Measurements from ENCODE around the gene MRPL20. TPM values are rescaled to one million over a fixed set of nuclear protein-coding genes. Genes with fewer than 3 reads are reported as not detected.

The MRPL20 gene
- total RNA-seq, 1 donor from 2014 or later = 98.6 TPM

- H3K27me3 Mint-ChIP-seq (ENCODE audit: unreplicated experiment) = peaks cover 12% of the 10 kb centered on the region
- H3K4me1 Mint-ChIP-seq (ENCODE audit: low read depth, unreplicated experiment) = peaks cover 8% of the 10 kb centered on the region
- no peak for DNase-seq
- no peak for TF ChIP-seq CTCF (IDR thresholded peaks at IDR 0.05; ENCODE audit: partially characterized antibody, unreplicated experiment)
- no peak overlapping the region for H3K4me3 Mint-ChIP-seq (ENCODE audit: unreplicated experiment)
- peaks cover 4% of the 10 kb centered on the region for H3K9me3 Mint-ChIP-seq (ENCODE audit: unreplicated experiment)
- no peak overlapping the region for H3K27ac Mint-ChIP-seq (ENCODE audit: unreplicated experiment)
- H3K36me3 Mint-ChIP-seq (ENCODE audit: unreplicated experiment) = no peaks in the 10 kb centered on the region
Observed at GRCh38 chr1:1437904-1438376, 30.8 kb upstream of the MRPL20 start.

GRCh38 chr1:1437033-1437903 is 30.2 kb upstream of the MRPL20 start:
- Mint-ChIP-seq H3K27me3 (ENCODE audit: unreplicated experiment) (peaks cover 10% of the 10 kb centered on the region), H3K4me3 (ENCODE audit: unreplicated experiment) (no peak overlapping the region), H3K27ac (ENCODE audit: unreplicated experiment) (no peak overlapping the region), H3K4me1 (ENCODE audit: low read depth, unreplicated experiment) (peaks cover 11% of the 10 kb centered on the region), H3K9me3 (ENCODE audit: unreplicated experiment) (peaks cover 5% of the 10 kb centered on the region), H3K36me3 (ENCODE audit: unreplicated experiment) (no peaks in the 10 kb centered on the region)
- no peak for TF ChIP-seq CTCF (IDR thresholded peaks at IDR 0.05; ENCODE audit: partially characterized antibody, unreplicated experiment)
- DNase-seq = no peak

GRCh38 chr1:1436630-1437032 is 29.5 kb upstream of the MRPL20 start:
- Mint-ChIP-seq H3K36me3 (ENCODE audit: unreplicated experiment) (no peaks in the 10 kb centered on the region), H3K4me3 (ENCODE audit: unreplicated experiment) (peak overlapping the region; percentile 90), H3K4me1 (ENCODE audit: low read depth, unreplicated experiment) (peaks cover 11% of the 10 kb centered on the region), H3K27ac (ENCODE audit: unreplicated experiment) (no peak overlapping the region), H3K27me3 (ENCODE audit: unreplicated experiment) (peaks cover 7% of the 10 kb centered on the region), H3K9me3 (ENCODE audit: unreplicated experiment) (peaks cover 2% of the 10 kb centered on the region)
- TF ChIP-seq CTCF (IDR thresholded peaks at IDR 0.05; ENCODE audit: partially characterized antibody, unreplicated experiment) = no peak
- no peak for DNase-seq

GRCh38 chr1:1435911-1436629 is 29.0 kb upstream of the MRPL20 start:
- no peak for DNase-seq
- H3K36me3 Mint-ChIP-seq (ENCODE audit: unreplicated experiment) = no peaks in the 10 kb centered on the region
- peak overlapping the region; percentile 90 for H3K4me3 Mint-ChIP-seq (ENCODE audit: unreplicated experiment)
- H3K9me3 Mint-ChIP-seq (ENCODE audit: unreplicated experiment) = peaks cover 2% of the 10 kb centered on the region
- no peak for TF ChIP-seq CTCF (IDR thresholded peaks at IDR 0.05; ENCODE audit: partially characterized antibody, unreplicated experiment)
- H3K27me3 Mint-ChIP-seq (ENCODE audit: unreplicated experiment) = peaks cover 7% of the 10 kb centered on the region
- H3K4me1 Mint-ChIP-seq (ENCODE audit: low read depth, unreplicated experiment) = peaks cover 11% of the 10 kb centered on the region
- no peak overlapping the region for H3K27ac Mint-ChIP-seq (ENCODE audit: unreplicated experiment)
